ENCODE measurements around the gene FLT1.

GRCh38 chr13:28333204-28333881 is 161.6 kb downstream of the FLT1 start:
- TF ChIP-seq CTCF (conservative IDR thresholded peaks at IDR 0.05 in 1 of 2, IDR thresholded peaks at IDR 0.05 in 1 of 2; ENCODE audit: low read depth in 1 of 2, low read length in 2 of 2): no peak
- TF ChIP-seq EZH2 (IDR thresholded peaks at IDR 0.05; ENCODE audit: low read length, missing control alignments): no peak

All from fibroblast of lung (primary cell).